GM18907 (cell line): Measurements from ENCODE around the gene CNIH3.

Experiments
- ATAC-seq: cut with Tn5 transposase; IDR thresholded peaks from one replicate; pipeline ENCODE4 v1.9.1; 2021; ENCODE audit warnings: mild to moderate bottlenecking, moderate library complexity; ENCODE audit not compliant: unreplicated experiment

CNIH3 gene

DNA sequence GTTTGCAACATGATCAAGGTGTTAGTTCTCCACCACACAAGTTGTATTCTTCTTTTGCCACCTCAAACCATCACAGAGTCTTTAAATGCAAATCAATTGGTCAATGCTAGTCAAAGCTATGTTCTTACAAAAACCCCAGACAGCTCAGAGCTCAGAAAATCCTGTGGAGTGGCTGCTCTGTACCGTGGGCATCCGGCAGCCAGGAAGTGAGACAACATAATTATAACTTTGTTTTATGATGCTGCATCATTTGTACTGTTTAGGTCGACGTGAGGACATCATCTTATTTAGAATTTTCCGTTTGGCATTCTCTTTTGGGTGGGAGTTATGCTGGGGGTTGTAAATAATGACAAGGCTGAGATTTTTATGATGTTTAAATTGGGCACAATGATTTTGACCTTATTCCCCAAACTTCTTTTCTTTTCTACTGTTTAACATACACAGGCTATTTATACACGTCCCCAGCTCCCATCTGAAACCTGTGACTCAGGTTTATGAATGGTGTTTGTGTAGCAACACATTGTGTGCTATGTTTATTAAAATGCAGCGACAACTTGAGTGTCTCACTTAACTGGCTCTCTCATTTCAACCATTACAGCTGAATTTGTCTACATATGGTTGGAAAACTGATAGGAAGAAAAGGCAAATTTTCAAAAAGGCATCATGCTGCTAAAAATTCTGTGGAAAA is 124.0 kb downstream of the CNIH3 start:
- ATAC-seq: peak; percentile 82

DNA sequence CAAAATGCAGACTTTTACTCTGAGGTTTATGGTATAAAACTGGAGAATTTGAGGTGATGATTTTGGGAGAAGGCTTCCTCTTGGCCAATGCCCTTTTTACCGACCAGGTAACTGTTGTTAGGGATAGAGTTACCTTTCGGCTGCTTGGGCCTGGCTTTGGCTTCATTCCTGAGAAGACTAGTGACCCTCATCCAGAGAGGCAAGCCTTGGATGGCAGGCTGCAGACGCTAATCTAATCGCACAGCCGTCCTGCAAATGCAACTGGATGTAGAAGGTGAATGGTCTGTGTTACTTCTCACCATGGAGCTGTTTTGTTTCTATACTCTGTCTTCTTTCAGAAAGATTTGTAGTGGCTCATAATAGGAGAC is 124.6 kb downstream of the CNIH3 start:
- ATAC-seq: no peak

DNA sequence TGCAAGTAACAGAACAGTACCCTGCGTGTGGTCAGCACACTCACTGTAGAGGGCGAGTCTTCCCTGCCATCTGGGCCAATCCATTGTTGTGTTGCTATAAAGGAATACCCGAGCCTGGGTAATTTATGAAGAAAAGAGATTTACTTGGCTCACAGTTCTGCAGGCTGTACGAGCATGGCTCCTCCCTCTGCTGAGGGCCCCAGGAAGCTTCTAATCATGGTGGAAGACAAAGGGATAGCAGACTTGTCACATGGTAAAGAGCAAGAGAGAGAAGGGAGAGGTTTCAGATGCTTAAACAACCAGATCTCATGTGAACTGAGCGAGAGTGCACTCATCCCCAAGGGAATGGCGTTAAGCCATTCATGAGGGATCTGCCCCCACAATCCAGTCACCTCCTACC is 126.2 kb downstream of the CNIH3 start:
- no peak for ATAC-seq

DNA sequence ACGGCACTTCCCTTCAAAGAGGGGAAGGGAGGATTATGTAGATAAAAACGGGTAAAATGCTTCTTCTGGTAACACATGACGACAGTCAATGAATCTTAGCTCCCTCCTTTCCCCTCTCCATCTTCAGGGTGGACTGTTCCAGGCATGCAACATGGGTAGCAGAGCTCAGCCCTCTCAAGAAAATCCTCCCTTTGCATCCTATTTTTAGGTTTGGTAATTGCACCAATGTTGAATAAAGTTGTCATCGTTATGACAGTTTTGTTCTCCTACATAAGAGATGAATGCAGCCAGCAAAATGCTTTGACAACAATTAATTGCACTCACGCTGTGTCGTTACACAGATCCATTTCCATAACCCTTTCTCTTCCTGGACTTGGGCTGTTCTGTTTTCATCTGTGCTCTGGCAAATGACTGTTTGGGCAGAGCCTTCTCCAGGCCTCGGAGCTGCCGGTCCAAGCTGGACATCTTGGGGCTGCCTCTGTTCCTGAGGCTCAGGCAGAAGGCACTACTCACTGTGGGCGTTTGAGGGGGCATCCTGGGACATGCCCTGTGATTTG is 127.6 kb downstream of the CNIH3 start:
- ATAC-seq: no peak

DNA sequence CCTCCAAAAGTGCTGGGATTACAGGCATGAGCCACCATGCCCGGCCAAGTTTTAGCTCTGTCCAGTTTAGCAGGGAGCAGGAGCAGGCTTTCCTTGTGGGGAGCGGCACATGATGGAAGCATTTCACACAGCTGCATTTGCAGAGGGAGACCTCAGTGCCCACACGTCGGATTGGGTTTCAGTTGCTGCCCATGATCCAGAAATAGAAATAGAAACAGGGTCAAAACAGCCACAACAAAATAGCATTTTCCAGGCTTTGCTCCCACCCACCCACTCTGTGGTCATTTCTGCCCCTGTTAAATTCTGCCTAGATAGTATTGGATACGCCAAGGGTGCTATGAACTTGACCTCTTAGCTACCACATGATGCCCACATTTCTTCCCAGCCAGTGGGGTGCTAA is 128.4 kb downstream of the CNIH3 start:
- no peak for ATAC-seq

DNA sequence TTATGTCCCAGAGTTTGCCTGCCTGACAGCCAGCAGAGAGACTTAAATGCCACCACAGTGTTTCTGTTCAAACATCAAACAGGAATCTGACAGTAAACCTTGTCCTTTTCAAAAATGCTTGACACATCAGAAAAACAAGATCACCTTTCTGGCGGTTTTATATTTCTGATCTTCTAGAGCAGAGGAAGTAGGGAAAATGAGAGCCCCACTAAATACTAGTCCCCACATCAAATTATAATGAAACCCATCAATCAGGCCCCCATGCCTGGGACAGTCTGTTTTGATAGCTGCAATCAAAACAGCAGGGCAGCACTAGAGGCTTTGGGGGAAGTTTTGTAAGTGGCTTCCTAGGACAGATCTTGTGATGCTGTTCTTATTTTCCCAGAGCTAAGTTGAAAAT is 129.3 kb downstream of the CNIH3 start:
- no peak for ATAC-seq

DNA sequence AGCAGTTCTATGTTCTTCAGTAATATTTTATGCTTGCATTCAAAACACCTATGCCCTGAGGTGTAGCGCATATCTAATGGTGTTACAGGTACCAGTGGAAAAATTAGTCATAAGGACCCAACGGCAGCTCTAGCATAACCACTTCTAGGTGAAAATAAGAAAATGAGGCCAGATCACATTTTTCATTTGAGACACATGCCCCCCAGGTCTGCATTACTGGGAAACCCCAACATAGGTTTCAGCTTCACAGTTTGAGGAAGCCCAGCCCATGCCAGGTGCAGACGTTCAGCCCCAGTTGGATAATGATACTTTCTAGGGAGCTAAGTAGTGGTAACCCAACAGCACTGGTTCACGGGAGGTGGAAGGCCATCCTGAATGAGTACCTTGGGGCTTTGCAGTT is 129.8 kb downstream of the CNIH3 start:
- peak; percentile 60 for ATAC-seq

DNA sequence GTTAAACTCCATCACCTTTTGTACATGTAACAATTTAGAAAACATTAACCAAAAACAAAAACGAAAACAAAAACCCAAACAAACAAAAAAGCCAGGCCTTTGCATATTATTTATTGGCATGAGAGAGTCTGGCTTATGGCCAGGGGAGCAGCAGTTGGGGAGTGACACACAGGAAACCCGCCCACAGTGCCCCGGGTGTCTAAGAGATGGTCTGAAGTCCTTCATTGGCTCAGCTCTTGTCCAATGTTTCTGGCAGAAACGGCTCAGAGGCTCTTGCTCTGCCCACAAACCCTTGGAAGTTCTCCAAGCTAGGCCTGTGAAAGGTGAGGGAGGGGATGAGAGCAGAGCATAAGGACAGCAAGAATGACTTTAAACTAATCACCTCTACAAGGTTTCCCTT is 131.5 kb downstream of the CNIH3 start:
- peak; percentile 56 for ATAC-seq

DNA sequence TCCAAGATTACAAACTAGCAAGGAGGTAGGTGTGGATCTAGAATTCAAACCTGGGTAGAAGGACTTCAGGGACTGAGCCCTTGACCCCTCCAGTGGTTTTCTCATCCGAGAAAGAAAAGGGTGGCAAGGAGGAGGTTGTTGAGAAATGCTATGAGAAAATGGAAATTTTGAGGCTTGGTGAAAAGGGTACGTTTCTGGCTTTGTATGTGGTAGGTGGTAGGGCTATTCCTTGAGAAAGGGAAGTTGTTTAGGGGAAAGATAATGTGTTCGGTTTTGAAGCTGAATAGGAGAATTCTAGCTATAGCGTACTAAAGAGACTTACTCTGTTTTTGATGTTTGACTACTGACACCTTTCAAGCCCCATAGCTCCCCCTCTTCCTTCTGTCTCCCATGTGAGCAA is 133.8 kb downstream of the CNIH3 start:
- ATAC-seq: no peak

DNA sequence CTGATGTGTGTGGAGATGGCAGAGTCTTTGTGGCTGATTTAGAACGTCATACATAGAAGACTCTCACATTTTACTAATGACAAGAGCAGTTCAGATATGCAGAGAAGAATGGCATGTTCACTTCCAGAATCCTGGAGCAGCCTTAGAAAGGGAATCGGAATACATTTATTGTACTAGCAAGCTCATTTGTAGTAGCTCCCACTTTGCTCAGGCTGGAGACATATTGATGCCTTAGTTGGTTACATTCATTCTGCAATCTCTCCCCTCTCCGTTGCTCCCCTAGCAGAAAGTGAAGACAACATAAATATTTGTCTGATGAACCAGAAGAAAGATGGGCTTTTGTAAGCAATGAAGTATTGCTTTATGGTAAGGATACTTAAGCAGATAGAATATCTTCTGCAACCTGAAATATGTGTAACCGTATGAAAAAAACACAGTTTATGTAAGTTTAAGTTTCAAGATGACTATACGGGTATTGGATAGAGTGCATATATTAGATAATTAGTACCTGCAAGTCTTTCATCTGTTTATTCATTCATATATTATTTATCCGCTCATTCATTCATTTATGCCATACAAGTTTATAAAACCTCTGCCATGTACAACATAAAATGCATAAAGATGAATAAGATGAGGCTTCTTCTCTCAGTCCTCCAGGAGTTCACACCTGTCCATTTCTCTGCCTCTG is 135.7 kb downstream of the CNIH3 start:
- ATAC-seq: no peak

DNA sequence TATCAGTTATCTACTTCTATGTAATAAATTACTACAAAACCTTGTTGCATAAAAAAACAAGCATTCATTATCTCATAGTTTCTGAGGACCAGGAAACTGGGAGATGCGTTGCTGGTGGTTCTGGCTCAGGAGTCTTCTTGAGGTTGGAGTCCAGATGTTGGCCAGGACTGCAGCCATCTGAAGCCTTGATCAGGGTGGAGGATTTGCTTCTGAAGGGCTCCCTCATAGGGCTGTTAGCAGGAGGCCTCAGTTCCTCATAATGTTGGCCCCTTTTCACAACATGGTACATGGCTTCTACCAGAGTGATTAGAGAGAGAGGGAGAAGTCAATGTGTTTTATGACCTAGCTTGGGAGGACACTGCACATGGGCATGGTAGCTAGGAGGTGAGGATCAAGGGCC is 137.4 kb downstream of the CNIH3 start:
- no peak for ATAC-seq

DNA sequence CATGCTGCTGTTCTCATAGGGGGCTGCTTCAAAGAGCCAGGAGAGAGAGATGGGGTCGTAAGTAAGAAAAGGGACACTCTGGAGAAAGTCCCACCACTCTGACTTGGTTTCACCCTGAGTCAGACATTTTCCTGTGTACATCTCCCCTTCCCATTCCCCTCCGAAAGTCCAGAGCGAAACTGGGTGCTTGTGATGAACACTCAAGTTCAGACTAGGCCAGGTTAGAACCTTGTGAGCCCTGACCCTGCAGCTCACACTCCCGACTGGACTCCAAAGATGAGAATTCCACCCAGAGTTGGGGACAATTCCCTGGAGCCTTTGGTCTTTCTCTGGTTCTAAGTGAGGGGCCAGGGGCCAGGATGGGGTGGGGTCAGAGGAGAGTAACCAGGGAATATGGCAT is 139.5 kb downstream of the CNIH3 start:
- ATAC-seq: no peak

DNA sequence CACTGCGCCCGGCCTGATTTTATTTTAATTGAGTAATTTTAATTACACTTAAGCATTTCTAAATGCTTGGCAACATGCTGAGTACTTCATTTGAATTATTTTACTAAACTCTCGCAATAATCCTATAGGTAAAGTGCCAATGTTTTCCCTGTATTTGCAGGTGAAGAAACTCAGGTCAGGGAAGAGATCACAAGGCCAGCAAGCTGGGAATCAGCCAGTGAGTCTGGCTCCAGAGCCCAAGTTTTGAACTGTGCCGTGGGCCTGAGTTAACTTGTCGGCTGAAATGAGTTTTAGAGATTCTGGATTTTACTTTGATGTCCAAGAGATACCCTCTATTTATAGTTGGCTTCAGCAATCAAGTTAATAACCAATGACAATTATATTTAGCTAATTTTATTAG is 141.4 kb downstream of the CNIH3 start:
- no peak for ATAC-seq

DNA sequence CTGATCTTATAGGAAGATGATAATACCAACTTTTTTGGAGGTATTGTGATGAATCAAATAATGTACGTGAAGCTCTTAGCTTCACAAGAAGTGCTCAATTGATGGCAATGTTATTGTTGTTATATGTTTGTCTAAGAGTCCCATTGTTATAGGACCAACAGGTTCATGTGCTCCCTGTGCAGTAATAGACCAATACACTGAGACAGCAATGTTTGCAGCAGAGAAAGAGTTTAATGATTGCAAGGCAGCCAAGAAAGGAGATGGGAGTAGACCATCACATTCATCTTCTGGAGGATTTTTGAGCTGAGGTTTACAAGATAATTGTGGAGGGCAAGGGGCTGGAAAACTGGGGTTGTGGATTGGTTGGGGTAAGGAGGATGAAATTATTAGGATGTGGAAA is 143.0 kb downstream of the CNIH3 start:
- no peak for ATAC-seq

DNA sequence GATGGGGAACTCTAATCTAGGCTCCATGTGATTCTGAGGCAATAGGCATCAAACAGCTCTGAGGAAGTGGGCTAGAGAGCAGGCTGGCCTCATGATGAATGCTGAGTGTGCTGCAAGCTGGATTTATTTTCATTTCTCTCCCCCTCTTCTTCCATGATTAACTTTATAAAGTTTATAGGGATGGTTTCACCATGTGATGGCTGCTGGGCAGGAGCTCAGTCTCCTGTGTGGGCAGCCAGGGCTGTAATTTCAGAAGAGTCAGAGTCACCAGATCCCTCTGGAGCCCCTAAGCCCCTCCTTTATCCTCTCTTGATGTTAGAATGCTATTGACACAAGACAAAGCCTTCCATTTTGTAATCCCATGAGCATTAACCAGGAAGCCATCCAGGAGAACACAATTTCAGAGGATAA is 143.6 kb downstream of the CNIH3 start:
- ATAC-seq: no peak

DNA sequence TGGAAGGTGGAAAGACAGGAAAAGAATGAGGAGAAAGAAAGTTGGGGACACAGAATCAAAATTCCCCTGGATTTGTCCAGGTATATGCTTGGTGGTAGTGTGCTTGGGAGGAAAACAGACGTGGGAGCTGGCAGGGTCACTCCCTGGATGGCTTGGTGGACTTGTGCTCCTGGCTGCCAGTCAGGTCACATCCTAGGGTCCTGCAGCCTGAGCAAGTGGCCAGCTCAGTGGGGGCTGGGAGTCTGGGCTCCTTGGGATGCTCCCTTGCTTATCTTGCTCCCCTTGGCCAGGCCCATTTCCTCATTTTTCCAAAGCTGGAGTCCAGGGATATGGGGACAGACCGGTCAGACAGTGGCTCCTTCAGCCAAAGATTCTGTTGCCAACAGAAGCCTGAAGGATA is 144.0 kb downstream of the CNIH3 start:
- no peak for ATAC-seq

DNA sequence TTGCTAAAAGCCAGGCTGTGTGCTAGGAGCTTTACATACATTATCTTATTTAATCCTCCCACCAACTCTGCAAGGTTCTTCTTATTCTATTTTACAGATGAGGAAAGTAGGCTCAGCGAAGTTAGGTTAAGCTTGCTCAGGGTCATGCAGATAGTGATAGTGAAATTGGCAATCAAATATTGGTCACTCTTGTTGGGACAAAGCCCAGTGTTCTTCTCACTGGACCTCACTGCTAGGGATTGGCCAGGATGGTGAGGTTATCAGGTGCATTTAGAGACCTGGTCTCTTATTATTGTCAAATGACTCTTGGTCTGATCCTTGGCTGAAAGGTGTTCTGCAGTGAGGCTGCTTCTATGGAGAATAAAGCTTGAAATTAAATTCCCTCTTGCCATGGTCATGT is 145.1 kb downstream of the CNIH3 start:
- ATAC-seq: no peak

DNA sequence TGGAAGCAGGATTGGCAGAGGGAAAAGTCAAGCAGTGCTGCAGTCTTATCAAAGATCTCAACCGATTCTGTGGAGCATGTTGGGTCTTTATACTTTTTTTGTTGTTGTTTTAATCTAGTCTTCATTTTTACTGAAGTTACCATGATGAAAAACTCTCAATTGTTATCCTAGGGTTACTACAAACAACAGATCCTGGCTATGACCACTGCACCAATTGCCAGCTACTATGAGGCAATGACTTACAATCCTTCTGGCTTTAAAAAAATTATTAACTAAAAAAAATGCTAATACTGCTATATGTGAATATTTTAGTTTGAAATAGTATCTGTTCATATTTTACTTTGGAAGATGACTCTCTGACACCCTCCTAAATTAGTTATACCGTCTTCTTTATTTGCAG is 145.9 kb downstream of the CNIH3 start:
- ATAC-seq: no peak

DNA sequence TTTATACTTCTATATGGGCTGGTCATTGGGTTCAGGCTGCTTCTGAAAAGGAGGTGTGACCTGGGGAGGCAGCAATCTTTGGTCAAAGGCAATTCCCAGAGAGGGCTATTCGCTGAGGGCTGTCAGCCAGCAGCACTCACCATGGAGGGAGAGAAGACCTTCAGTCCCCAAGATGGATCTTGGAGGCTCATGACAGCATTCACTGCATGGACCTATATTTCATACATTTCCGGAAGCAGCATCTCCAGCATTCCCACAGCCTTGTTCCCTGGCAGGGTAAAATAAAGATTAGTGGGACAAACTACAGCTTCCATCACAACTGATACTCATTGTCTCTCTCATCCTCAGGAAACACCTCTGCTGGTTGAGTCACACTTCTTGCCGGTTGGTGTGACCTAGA is 146.6 kb downstream of the CNIH3 start:
- ATAC-seq: no peak

DNA sequence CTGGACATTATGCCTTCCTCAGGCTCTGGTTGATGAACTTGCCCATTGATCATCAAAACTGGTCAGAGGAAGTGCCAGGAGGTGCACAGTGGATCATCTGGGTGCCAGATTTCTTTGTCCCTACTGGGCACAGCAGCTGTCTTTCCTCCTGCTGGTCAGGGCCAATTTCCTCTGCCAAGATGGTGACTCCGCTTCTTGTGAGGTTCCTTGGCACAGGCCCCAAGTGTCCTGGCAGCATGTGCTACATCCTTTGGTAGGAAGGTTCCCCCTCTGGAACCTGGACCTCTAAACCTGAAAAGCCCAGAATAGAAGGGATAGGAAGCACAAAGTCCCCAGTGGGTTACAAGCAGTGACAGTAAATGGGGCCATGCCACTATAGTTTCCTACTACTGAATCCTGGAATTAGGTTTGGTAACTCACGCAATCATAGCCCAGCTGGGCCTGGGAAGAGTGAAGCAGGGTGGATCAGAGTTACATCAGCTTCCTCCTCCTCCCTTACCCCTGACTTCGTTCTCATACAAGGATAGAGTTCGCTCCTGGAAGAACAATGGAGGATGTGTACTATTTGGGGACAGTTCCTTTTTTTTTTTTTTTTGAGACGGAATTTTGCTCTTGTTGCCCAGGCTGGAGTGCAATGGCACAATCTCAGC is 147.1 kb downstream of the CNIH3 start:
- no peak for ATAC-seq

DNA sequence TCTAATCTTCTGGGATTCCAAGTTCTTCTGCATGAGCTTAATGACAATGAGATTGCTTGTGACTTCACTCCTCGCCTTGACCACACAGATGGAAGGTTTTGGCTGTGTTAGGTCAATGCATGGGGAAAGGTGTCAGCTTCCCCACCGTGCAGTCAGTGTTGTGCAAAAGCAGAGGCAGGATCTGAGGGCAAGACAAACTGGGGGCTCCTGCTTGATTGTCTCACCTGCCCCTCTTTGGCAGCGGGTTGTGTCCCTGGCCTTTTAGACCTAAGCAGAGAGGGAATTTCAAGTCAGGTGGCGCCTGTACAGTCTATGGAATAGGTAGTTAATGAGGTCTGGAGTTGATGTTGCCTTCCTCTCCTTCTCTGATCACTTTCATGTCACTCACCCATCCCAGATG is 150.1 kb downstream of the CNIH3 start:
- no peak for ATAC-seq

DNA sequence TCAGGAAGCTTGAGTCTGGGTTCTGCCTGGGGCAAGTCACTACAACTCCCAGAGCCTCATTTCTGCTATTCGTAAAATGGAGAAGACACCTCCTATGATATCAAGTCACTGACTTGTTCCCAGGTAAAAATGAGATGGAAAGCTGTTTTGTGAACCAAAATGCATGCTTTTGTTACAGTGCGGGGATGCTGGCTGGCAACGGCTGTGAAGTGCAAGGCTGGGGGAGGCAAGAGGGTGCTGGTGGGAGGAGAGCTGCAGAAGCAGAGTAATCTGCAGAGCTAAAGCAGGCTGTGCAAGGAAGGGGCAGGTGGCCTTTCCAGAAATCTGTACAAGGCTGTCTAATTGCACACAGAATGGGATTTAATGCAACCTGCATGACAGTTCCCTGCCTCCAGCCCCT is 150.9 kb downstream of the CNIH3 start:
- no peak for ATAC-seq
